K562 (cell line): ENCODE results near the gene FRMPD2. TPM values are rescaled to one million over a fixed set of nuclear protein-coding genes. Genes with fewer than 3 reads are reported as not detected.
"Not testable (repeated sequence)": the region's sequence is repeated elsewhere in the genome, so short reads cannot be mapped to it uniquely, and the experiment has no call there.

Experiments used
- ATAC-seq: fragments of 200-7000 bp; cut with Tn5 transposase; 3 replicates; pipeline ENCODE4 v1.9.1; 2020; ENCODE audit warnings: moderate library complexity
- BruUV-seq: library from RNA; stranded (reverse); fragments of 400-500 nt; replicated peaks from 2 replicates; lab custom pipeline; 2021; lab: Mats Ljungman, UMichigan
- CTCF ChIA-PET: fragments of 300-600 bp; formaldehyde crosslinking; extraction: SDS; loops from one replicate; lab custom pipeline; 2021; ENCODE audit warnings: low intra/inter-chr PET ratio; lab: Yijun Ruan, JAX
- POLR2A ChIA-PET: fragments of 300-600, 350-650 bp; sonication (Branson Sonifier 250); formaldehyde crosslinking; extraction: SDS; loops from one replicate; lab custom pipeline; 2021; ENCODE audit warnings: antibody characterized with exemption, inconsistent platforms; lab: Yijun Ruan, JAX
- DNase-seq, 4 experiments: peaks; one replicate each; pipeline versions ENCODE4 v3.0.0 to v3.0.0-alpha.2; 2011 to 2018; ENCODE audit warnings: low spot score in 3 of 4, mixed read lengths in 3 of 4; ENCODE audit errors: extremely low read depth in 1 of 4
- FAIRE-seq: peaks from 2 replicates; lab custom pipeline; 2011; peaks lifted over from hg19 to GRCh38; lab: Jason Lieb, UNC
- H2AFZ ChIP-seq: 2 replicates; pipeline ENCODE4 v1.6.0; 2011; ENCODE audit warnings: low read depth, low read length, control low read depth, inconsistent platforms
- H3K27ac ChIP-seq: fragments of 200-600 bp; 3 replicates; pipeline ENCODE4 v1.8.0; 2011; ENCODE audit warnings: low read depth, mild to moderate bottlenecking, control low read depth, inconsistent platforms, low read length, moderate library complexity, mixed read lengths; ENCODE audit errors: extremely low read depth
- H3K27me3 ChIP-seq, 2 experiments: fragments of 300-600 bp in 1 of 2; 2 replicates in 1 of 2; 3 replicates in 1 of 2; pipeline versions ENCODE4 v1.6.0 to v1.8.0; 2011; ENCODE audit warnings: inconsistent platforms in 2 of 2, low read length in 2 of 2, mild to moderate bottlenecking in 1 of 2, mixed read lengths in 1 of 2, moderate library complexity in 1 of 2; ENCODE audit not compliant: control insufficient read depth in 2 of 2, insufficient read depth in 2 of 2
- H3K36me3 ChIP-seq: fragments of 300-600 bp; 3 replicates; pipeline ENCODE4 v1.8.0; 2011; ENCODE audit warnings: mild to moderate bottlenecking, low read length, inconsistent platforms; ENCODE audit not compliant: control insufficient read depth, insufficient read depth
- H3K4me1 ChIP-seq, 2 experiments: fragments of 200-600 bp in 1 of 2; replicated peaks in 1 of 2; 2 replicates in 1 of 2; 3 replicates in 1 of 2; pipeline versions ENCODE4 v1.5.1 to v1.8.0; 2011; ENCODE audit warnings: inconsistent platforms in 2 of 2, low read length in 2 of 2, mild to moderate bottlenecking in 1 of 2, mixed read lengths in 1 of 2, moderate library complexity in 1 of 2; ENCODE audit not compliant: control insufficient read depth in 2 of 2, insufficient read depth in 2 of 2
- H3K4me2 ChIP-seq: 2 replicates; pipeline ENCODE4 v1.6.1; 2011; ENCODE audit warnings: low read length, control low read depth, inconsistent platforms, mixed read lengths; ENCODE audit not compliant: insufficient read depth
- H3K4me3 ChIP-seq: fragments of 200-600 bp; sonication (generic), shearing (Covaris generic); 2 replicates; pipeline ENCODE4 v1.5.1; 2016; ENCODE audit warnings: control low read depth, inconsistent platforms
- H3K79me2 ChIP-seq: fragments of 200-600 bp; 3 replicates; pipeline ENCODE4 v1.8.0; 2011; ENCODE audit warnings: low read length, inconsistent platforms; ENCODE audit not compliant: control insufficient read depth, insufficient read depth
- H3K9ac ChIP-seq, 2 experiments: 2 replicates each; pipeline versions ENCODE4 v1.6.0 to v1.6.1; 2011; ENCODE audit warnings: low read depth in 2 of 2, low read length in 2 of 2, control low read depth in 1 of 2, inconsistent platforms in 1 of 2, mild to moderate bottlenecking in 1 of 2, mixed read lengths in 1 of 2; ENCODE audit not compliant: insufficient read depth in 1 of 2
- H3K9me1 ChIP-seq: one replicate; pipeline ENCODE4 v1.6.0; 2011; ENCODE audit warnings: inconsistent platforms, mild to moderate bottlenecking, low read length, moderate library complexity; ENCODE audit not compliant: control insufficient read depth, insufficient read depth
- H3K9me3 ChIP-seq: replicated peaks from 2 replicates; pipeline ENCODE4 v1.5.1; 2011; ENCODE audit warnings: low read depth, low read length, inconsistent platforms; ENCODE audit not compliant: control insufficient read depth, insufficient read depth
- H4K20me1 ChIP-seq: replicated peaks from 2 replicates; pipeline ENCODE4 v1.6.1; 2011; ENCODE audit warnings: low read length, inconsistent platforms, mixed read lengths; ENCODE audit not compliant: control insufficient read depth, insufficient read depth
- NRF1 ChIP-seq, 2 experiments: fragments of 450-650 bp; IDR thresholded peaks in 1 of 2; conservative IDR thresholded peaks in 1 of 2; 2 replicates each; pipeline ENCODE4 v1.6.1; 2014; ENCODE audit warnings: mild to moderate bottlenecking in 2 of 2
- WGBS: fragments of 100-300 bp; shearing (Covaris generic); methylation state at CpG from one replicate; pipeline ENCODE4 v1.1.6; 2016; ENCODE audit warnings: low coverage, mixed read lengths; ENCODE audit not compliant: insufficient coverage; ENCODE audit errors: missing lambda C conversion rate; 5-methylcytosine and 5-hydroxymethylcytosine counted together
- in situ Hi-C: fragments of 300-500 bp; cut with MboI; formaldehyde crosslinking; loops from 4 replicates; pipeline ENCODE4 v1.15.0; 2018; ENCODE audit warnings: inconsistent platforms, mixed read lengths
- intact Hi-C: fragments of 100-400 bp; cut with micrococcal nuclease; formaldehyde crosslinking; loops from 2 replicates; pipeline ENCODE4 v1.14.2; 2022
- polyA plus RNA-seq, 8 experiments: library from polyadenylated mRNA; depleted of rRNA in 4 of 8; stranded (reverse) in 5 of 8; unstranded in 3 of 8; fragments of >200 nt; fragmentation: Nextera tagmentation in 2 of 8; fragmentation: Illumina TruSeq in 1 of 8; extraction: Ambion mirVana in 2 of 8; extraction: Trizol in 1 of 8; gene quantifications; 2 replicates each; pipeline versions ENCODE4 v1.2.1 to v1.2.3, GENCODE V29; 2011 to 2014; ENCODE audit warnings: inconsistent platforms in 1 of 8, missing spikeins in 1 of 8
- total RNA-seq, 7 experiments: library from RNA; depleted of rRNA in 6 of 7; stranded (reverse); fragments of >200 nt in 6 of 7; fragmentation: Illumina TruSeq in 2 of 7; extraction: Trizol in 2 of 7; gene quantifications; 2 replicates each; pipeline versions ENCODE4 v1.2.1 to v1.2.3, GENCODE V29; 2011 to 2021; ENCODE audit warnings: low replicate concordance in 1 of 7

Gene FRMPD2
- total and polyA plus RNA-seq, 9 of the 15 experiments (the other 6 are each of a cell fraction or from before 2014, with no cell fraction given) = 0.12 to 0.95 (median 0.33) TPM

GRCh38 chr10:48139953-48140850, 134.3 kb downstream of the FRMPD2 start:
- WGBS = 18% methylated on average over 9 of the region's 53 CpGs
- CTCF ChIA-PET, H3K4me3 ChIP-seq, POLR2A ChIA-PET, H3K27ac ChIP-seq, FAIRE-seq, H4K20me1 ChIP-seq, in situ Hi-C loops, H3K9me1 ChIP-seq, DNase-seq, H3K4me2 ChIP-seq, H3K79me2 ChIP-seq, H3K27me3 ChIP-seq, H3K9ac ChIP-seq, H3K4me1 ChIP-seq, BruUV-seq, H2AFZ ChIP-seq, intact Hi-C loops, H3K9me3 ChIP-seq, H3K36me3 ChIP-seq: not testable (repeated sequence)
- TF ChIP-seq NRF1 (conservative IDR thresholded peaks at IDR 0.05 in 1 of 2, IDR thresholded peaks at IDR 0.05 in 1 of 2) = peak; percentile 49 to 58; a peak in 3 of 4 replicates
- peak; percentile 52; the same call in 1 of the 3 replicates for ATAC-seq

- POLR2A ChIA-PET, H2AFZ ChIP-seq, H3K27ac ChIP-seq, H3K4me3 ChIP-seq, BruUV-seq, DNase-seq, H3K79me2 ChIP-seq, in situ Hi-C loops, H3K27me3 ChIP-seq, FAIRE-seq, H3K4me2 ChIP-seq, H3K9me1 ChIP-seq, H3K4me1 ChIP-seq, intact Hi-C loops, H3K9ac ChIP-seq, CTCF ChIA-PET, H4K20me1 ChIP-seq, H3K36me3 ChIP-seq, ATAC-seq, H3K9me3 ChIP-seq: not testable (repeated sequence)
- WGBS = 0% methylated on average over 1 of the region's 2 CpGs
Measured at GRCh38 chr10:48128954-48129353, 145.5 kb downstream of the FRMPD2 start.

- FAIRE-seq, H3K9me1 ChIP-seq, H3K9ac ChIP-seq, H3K36me3 ChIP-seq, CTCF ChIA-PET, in situ Hi-C loops, H3K79me2 ChIP-seq, H3K27ac ChIP-seq, BruUV-seq, ATAC-seq, H2AFZ ChIP-seq, H4K20me1 ChIP-seq, DNase-seq, POLR2A ChIA-PET, intact Hi-C loops, H3K4me2 ChIP-seq, H3K27me3 ChIP-seq, H3K4me1 ChIP-seq, H3K4me3 ChIP-seq, H3K9me3 ChIP-seq: not testable (repeated sequence)
- no CpG with 5 or more reads among the region's 2 CpGs for WGBS
Measured at GRCh38 chr10:48126251-48126650, 148.2 kb downstream of the FRMPD2 start.
